LNCaP clone FGC (cell line): Measurements from ENCODE around the gene FBL.

Experiments used
- DNase-seq: peaks from one replicate; pipeline ENCODE4 v3.0.0-alpha.2; 2011; ENCODE audit warnings: low read depth
- H3K4me3 ChIP-seq: 2 replicates; pipeline ENCODE4 v1.5.1; 2011; ENCODE audit warnings: mild to moderate bottlenecking, low read depth, low read length, control low read depth
- TF ChIP-seq, protein P1 (sequence below): IDR thresholded peaks from 2 replicates; pipeline ENCODE4 v1.5.1; 2012; ENCODE audit warnings: mild to moderate bottlenecking; ENCODE audit not compliant: control insufficient read depth, insufficient read depth; ENCODE audit errors: extremely low read depth

The FBL gene

DNA sequence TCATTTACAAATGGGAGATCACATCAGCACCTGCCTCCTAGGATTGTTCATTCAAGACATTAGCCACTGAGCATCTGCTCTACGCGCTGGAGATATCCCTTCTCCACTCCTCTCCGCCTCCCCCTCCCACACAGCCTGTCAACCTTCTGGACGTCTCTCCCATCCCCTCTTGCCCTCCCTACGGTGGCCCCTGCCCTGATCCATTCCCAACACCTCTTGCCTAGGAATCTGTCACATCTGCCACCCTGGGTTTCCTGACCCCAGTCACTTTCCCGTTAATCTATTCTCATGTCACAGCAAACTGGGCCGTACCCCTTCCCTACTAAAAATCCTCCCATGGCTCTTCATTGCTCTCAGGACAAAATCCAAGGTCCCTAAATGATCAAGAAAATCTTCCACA is 22.5 kb downstream of the FBL start:
- DNase-seq = no peak
- TF ChIP-seq, protein P1, sequence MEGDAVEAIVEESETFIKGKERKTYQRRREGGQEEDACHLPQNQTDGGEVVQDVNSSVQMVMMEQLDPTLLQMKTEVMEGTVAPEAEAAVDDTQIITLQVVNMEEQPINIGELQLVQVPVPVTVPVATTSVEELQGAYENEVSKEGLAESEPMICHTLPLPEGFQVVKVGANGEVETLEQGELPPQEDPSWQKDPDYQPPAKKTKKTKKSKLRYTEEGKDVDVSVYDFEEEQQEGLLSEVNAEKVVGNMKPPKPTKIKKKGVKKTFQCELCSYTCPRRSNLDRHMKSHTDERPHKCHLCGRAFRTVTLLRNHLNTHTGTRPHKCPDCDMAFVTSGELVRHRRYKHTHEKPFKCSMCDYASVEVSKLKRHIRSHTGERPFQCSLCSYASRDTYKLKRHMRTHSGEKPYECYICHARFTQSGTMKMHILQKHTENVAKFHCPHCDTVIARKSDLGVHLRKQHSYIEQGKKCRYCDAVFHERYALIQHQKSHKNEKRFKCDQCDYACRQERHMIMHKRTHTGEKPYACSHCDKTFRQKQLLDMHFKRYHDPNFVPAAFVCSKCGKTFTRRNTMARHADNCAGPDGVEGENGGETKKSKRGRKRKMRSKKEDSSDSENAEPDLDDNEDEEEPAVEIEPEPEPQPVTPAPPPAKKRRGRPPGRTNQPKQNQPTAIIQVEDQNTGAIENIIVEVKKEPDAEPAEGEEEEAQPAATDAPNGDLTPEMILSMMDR = no peak
- H3K4me3 ChIP-seq = peak overlapping the region; percentile 94

DNA sequence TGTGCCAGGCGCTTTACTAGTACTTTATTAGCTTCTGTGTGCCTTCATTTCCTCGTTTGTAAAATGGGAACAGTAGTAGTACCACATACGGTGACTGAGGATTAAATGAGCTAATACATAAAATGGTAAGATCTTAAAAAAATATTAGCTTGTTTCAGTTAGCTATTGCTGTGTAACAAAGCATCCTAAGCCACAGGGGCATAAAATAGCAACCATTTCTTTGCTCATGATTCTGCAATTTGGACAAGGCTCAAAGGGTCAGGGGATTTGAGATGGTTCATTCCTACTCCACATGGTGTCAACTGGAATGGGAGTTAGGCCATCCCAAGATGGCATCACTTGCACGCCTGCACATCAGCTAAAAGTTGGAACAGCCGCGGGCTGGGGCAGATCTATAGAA is 25.5 kb downstream of the FBL start:
- no peak overlapping the region for H3K4me3 ChIP-seq
- DNase-seq = no peak
- TF ChIP-seq, protein P1 = no peak

DNA sequence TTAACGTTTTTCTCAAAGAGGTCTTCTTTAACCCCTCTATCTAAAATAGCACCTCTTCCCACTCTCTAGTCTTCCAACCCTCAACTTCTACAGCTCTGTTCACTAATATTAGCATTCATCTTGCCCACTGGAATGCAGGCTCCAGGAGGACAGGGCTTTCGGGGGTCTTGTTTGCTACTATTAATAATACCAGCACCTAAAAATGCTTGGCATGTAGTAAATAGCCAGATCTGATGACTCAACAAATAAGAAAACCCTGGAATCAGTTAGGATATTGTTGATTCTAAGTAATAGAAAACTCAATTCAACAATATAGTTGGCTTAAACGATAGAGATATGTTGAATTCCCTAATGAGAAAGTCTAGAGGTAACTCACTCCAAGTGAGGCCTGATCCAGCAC is 26.4 kb downstream of the FBL start:
- TF ChIP-seq, protein P1 = no peak
- DNase-seq = no peak

DNA sequence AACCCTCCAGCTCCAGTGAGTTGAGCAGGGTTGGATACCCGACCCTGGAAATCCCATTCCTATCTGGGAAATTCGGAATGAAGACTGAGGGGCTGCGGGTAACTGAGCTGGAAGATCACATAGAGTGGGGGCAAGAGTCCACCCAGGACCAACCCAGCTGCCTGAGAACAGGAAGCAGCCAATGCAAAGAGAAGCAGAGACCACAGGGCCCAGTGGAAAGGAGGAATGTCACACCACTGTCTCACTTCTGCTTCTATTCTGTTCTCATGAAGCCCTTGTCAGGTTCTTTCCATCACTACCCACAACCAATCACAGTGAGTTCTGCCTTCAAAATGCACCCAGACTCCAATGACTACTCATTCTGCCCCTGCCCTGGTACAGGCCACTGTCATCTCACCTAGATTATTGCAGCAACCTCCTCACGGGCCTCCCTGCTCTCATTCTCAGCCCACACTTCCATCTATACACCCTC is 27.5 kb downstream of the FBL start:
- no peak overlapping the region for H3K4me3 ChIP-seq
- TF ChIP-seq, protein P1 = no peak
- no peak for DNase-seq

More for the DNA sequence above, 26.4 kb downstream of the FBL start:
- no peak overlapping the region for H3K4me3 ChIP-seq

DNA sequence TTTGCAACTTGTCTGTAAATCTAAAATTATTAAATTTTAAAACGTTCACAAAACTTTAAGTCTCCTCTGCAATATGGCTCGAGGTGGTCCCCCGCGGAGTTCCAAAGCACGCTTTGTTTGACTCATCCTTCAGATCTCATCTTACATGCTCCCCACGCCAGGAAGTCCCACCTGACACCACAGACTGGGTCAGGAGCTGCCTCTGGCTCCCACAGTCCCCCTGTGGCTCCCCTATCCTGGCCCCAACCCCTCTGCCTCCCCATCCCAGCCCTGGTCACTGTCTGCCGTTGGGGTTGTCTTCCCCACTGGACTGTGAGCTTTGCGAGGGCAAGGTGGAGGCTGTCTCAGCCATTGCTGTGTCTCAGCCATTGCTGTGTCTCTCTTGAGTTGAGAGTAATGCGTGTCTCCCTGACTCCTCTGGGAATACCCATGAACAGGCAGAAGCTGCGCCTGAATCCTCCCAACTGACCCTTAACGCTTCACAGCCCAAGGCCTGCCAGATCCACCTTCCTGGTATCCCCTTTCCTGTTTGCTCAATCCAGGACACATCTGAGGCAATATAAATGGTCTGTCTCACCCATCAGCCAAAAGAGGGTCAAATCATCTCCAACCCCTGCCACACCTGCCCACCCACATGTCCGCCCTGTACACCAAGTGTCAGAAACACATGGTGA is 28.2 kb downstream of the FBL start:
- DNase-seq = no peak
- no peak overlapping the region for H3K4me3 ChIP-seq
- TF ChIP-seq, protein P1 = no peak

DNA sequence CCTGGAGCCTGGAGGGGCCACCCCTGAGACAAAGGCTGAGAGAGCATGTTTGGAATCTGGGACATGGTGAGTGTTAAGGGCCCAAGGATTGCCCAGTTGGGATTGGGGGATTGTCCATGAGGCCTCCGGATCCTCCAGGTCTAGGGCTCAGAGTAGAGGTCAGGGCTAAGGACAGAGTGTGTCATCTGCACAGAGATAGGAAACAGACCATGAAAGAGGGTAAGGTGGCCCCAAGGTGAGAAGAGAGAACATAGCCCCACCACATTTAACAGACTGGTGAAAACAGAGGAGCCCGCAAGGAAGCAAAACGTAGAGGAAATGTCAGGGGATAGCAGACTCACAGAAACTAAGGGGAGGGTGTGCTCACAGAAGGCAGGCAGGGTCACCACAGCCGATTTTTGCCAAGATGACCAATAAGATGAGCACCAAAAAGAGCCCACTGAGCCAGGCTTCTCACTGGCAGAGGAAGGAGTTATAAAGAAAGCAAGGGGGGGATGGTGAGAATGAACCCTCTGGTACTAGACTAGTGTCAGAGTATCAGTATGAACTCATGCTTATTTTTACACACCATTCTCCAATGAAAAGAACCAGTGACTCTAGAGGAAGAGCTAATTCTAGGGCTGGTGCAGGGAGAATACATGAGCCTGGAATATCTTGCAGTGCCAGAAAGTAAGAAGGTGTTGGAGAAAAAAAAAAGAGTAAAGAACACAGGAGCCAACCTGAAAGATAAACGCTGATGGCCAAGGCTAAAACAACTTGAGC is 29.7 kb downstream of the FBL start:
- DNase-seq = no peak
- TF ChIP-seq, protein P1 = no peak
- no peak overlapping the region for H3K4me3 ChIP-seq
